PC-3 (cell line): Measurements from ENCODE around the gene PMS2. TPM values are rescaled to one million over a fixed set of nuclear protein-coding genes. Genes with fewer than 3 reads are reported as not detected.

Experiments used
- ATAC-seq: fragments of 200-7000 bp; cut with Tn5 transposase; 2 replicates; pipeline ENCODE4 v1.9.1; 2020; ENCODE audit warnings: mild to moderate bottlenecking, moderate library complexity
- BruUV-seq: library from RNA; stranded (reverse); fragments of 400-500 nt; replicated peaks from 2 replicates; lab custom pipeline; 2021; lab: Mats Ljungman, UMichigan
- CTCF ChIA-PET: fragments of 300-600 bp; sonication (Branson Sonifier 250); formaldehyde crosslinking; loops from one replicate; lab custom pipeline; 2022; ENCODE audit warnings: antibody characterized with exemption; lab: Charles Lee
- POLR2A ChIA-PET: fragments of 300-600 bp; sonication (Branson Sonifier 250); formaldehyde crosslinking; loops from one replicate; lab custom pipeline; 2022; ENCODE audit warnings: antibody characterized with exemption; ENCODE audit not compliant: unreplicated experiment; lab: Charles Lee
- DNase-seq: peaks from one replicate; pipeline ENCODE4 v3.0.0-alpha.2; 2015
- H2AFZ ChIP-seq: fragments of 300-600 bp; sonication (generic); 2 replicates; pipeline ENCODE4 v1.6.0; 2016; ENCODE audit warnings: antibody characterized with exemption, low read length
- H3F3A ChIP-seq: fragments of 300-600 bp; sonication (generic); one replicate; pipeline ENCODE4 v1.6.0; 2017; ENCODE audit warnings: antibody characterized with exemption, low read length, control low read depth, mild to moderate bottlenecking; ENCODE audit not compliant: unreplicated experiment
- H3K27ac ChIP-seq: fragments of 300-600 bp; sonication (generic); 2 replicates; pipeline ENCODE4 v1.5.1; 2016; ENCODE audit warnings: mild to moderate bottlenecking, low read length
- H3K27me3 ChIP-seq: fragments of 300-600 bp; sonication (generic); 2 replicates; pipeline ENCODE4 v1.6.1; 2016; ENCODE audit warnings: low read length, mixed read lengths
- H3K36me3 ChIP-seq: fragments of 300-600 bp; sonication (generic); 2 replicates; pipeline ENCODE4 v1.6.1; 2016; ENCODE audit warnings: low read depth, mixed run types, low read length, mixed read lengths
- H3K4me1 ChIP-seq: fragments of 300-600 bp; sonication (generic); 2 replicates; pipeline ENCODE4 v1.5.1; 2016; ENCODE audit warnings: low read length; ENCODE audit not compliant: insufficient read depth
- H3K4me2 ChIP-seq: fragments of 300-600 bp; sonication (generic); 2 replicates; pipeline ENCODE4 v1.6.0; 2016; ENCODE audit warnings: low read length
- H3K4me3 ChIP-seq: fragments of 300-600 bp; sonication (generic); 2 replicates; pipeline ENCODE4 v1.5.1; 2016; ENCODE audit warnings: mild to moderate bottlenecking, low read length, mixed read lengths
- H3K79me2 ChIP-seq: fragments of 300-600 bp; sonication (generic); 2 replicates; pipeline ENCODE4 v1.6.1; 2017; ENCODE audit warnings: low read length, mixed read lengths
- H3K9ac ChIP-seq: fragments of 300-600 bp; sonication (generic); 2 replicates; pipeline ENCODE4 v1.6.0; 2016; ENCODE audit warnings: mild to moderate bottlenecking, low read length
- H3K9me2 ChIP-seq: fragments of 300-600 bp; sonication (generic); replicated peaks from 2 replicates; pipeline ENCODE4 v1.6.1; 2016; ENCODE audit warnings: mixed run types, low read length, mixed read lengths
- H3K9me3 ChIP-seq: fragments of 300-600 bp; sonication (generic); 2 replicates; pipeline ENCODE4 v1.6.1; 2016; ENCODE audit warnings: low read length, mixed read lengths
- H4K20me1 ChIP-seq: fragments of 300-600 bp; sonication (generic); 2 replicates; pipeline ENCODE4 v1.6.1; 2016; ENCODE audit warnings: low read length, mixed read lengths
- EZH2 ChIP-seq: fragments of 300-600 bp; sonication (generic); IDR thresholded peaks from one replicate; pipeline ENCODE4 v1.6.1; 2017; ENCODE audit warnings: antibody characterized with exemption, mild to moderate bottlenecking, low read length; ENCODE audit not compliant: unreplicated experiment
- EZH2phosphoT487 ChIP-seq: fragments of 300-600 bp; sonication (generic); IDR thresholded peaks from 2 replicates; pipeline ENCODE4 v1.6.1; 2018; ENCODE audit warnings: mild to moderate bottlenecking, antibody characterized with exemption, low read length, borderline replicate concordance
- intact Hi-C: fragments of 100-400 bp; cut with micrococcal nuclease; formaldehyde crosslinking; loops from 2 replicates; pipeline ENCODE4 v1.9.0; 2023
- total RNA-seq: library from RNA; depleted of rRNA; stranded (reverse); fragments of >200 nt; gene quantifications from 2 replicates; pipeline ENCODE4 v1.2.3, GENCODE V29; 2014
- TF ChIP-seq, protein P1 (sequence below): fragments of 300-600 bp; sonication (generic); conservative IDR thresholded peaks from 2 replicates; pipeline ENCODE4 v1.5.1; 2017; ENCODE audit warnings: antibody characterized with exemption, low read depth, mild to moderate bottlenecking, low read length

PMS2 gene
- total RNA-seq, 1 experiment from 2014 or later: 16.2 TPM

DNA sequence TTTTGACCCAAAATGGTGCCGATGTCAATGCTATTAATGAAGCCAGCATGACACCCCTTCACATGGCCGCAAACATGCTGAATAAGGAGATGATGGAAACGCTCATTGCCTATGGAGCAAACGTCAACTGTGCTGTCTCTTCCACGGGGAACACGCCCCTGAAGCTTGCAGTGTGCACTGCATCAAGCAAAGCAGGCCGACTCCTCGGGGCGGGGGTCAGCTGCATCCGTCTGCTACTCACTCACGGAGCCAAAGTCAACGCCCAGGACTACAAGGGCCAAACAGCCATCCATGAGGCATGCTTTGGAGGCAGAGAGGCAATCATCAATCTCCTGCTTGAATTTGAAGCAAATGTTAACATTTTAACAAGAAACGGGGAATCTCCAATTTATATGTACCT lies 26.8 kb upstream of the PMS2 start:
- Histone ChIP-seq H3K9me3 (no peaks in the 10 kb centered on the region), H2AFZ (no peak overlapping the region), H3K79me2 (no peaks in the 10 kb centered on the region), H3K4me3 (no peak overlapping the region), H3K9ac (no peak overlapping the region), H3K36me3 (peaks cover 51% of the 10 kb centered on the region), H3F3A (no peaks in the 10 kb centered on the region), H3K4me1 (no peaks in the 10 kb centered on the region), H3K9me2 (no peaks in the 10 kb centered on the region), H3K4me2 (no peak overlapping the region), H3K27ac (no peak overlapping the region), H4K20me1 (no peaks in the 10 kb centered on the region), H3K27me3 (no peaks in the 10 kb centered on the region)
- intact Hi-C loops: no loop called here
- POLR2A ChIA-PET: no interaction called here
- ATAC-seq: no peak
- no peak for DNase-seq
- CTCF ChIA-PET: no interaction called here
- TF ChIP-seq EZH2: no peak
- TF ChIP-seq, protein P1, sequence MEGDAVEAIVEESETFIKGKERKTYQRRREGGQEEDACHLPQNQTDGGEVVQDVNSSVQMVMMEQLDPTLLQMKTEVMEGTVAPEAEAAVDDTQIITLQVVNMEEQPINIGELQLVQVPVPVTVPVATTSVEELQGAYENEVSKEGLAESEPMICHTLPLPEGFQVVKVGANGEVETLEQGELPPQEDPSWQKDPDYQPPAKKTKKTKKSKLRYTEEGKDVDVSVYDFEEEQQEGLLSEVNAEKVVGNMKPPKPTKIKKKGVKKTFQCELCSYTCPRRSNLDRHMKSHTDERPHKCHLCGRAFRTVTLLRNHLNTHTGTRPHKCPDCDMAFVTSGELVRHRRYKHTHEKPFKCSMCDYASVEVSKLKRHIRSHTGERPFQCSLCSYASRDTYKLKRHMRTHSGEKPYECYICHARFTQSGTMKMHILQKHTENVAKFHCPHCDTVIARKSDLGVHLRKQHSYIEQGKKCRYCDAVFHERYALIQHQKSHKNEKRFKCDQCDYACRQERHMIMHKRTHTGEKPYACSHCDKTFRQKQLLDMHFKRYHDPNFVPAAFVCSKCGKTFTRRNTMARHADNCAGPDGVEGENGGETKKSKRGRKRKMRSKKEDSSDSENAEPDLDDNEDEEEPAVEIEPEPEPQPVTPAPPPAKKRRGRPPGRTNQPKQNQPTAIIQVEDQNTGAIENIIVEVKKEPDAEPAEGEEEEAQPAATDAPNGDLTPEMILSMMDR: no peak
- TF ChIP-seq EZH2phosphoT487: no peak
- no TSS peak for BruUV-seq

DNA sequence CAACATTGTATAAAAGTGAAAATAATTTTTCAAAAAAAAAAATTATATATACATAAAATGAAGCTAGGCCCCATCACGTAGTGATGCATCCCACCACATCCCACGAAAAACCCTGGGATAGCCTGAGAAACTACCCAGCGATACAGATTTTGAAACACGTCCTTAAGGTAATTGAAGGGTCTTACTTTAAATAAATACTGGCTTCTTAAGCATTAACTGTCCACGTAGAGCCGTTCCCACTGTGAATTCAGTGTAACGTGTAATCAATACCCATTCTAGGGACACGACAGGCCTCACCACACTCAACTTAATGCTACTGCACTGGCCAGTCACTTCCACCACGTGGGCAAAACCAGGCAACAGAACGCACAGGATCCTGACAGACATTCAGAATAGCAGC lies 26.3 kb upstream of the PMS2 start:
- Histone ChIP-seq H3K27ac (no peak overlapping the region), H3K4me1 (no peaks in the 10 kb centered on the region), H3K9me2 (no peaks in the 10 kb centered on the region), H3K4me2 (no peak overlapping the region), H3K27me3 (no peaks in the 10 kb centered on the region), H3F3A (no peaks in the 10 kb centered on the region), H2AFZ (no peak overlapping the region), H3K36me3 (peaks cover 48% of the 10 kb centered on the region), H3K4me3 (no peak overlapping the region), H3K9ac (no peak overlapping the region), H4K20me1 (no peaks in the 10 kb centered on the region), H3K79me2 (no peaks in the 10 kb centered on the region), H3K9me3 (no peaks in the 10 kb centered on the region)
- ATAC-seq (no peak), DNase-seq (no peak)
- POLR2A ChIA-PET: no interaction called here
- TF ChIP-seq EZH2 (no peak), EZH2phosphoT487 (no peak)
- TF ChIP-seq, protein P1: no peak
- CTCF ChIA-PET: no interaction called here
- intact Hi-C loops: no loop called here
- BruUV-seq: no TSS peak

DNA sequence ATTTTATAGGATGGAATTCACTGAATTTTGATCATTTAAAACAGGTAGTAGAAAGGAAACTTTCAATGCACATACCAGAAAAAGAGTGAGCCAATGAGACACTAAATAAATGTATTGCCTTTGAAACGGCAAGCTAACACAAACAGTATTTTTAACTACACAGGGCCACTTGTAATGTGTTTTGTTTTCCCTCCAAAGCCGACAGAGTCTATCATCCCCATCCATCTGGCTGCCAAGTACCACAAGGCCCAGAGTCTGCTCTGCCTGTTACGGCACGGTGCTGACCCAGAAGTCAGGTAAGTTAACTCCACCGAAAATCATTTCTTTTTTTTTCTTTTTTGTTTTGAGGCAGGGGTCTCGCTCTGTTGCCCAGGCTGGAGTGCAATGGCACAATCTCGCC lies 23.8 kb upstream of the PMS2 start:
- Histone ChIP-seq H2AFZ (no peak overlapping the region), H4K20me1 (no peaks in the 10 kb centered on the region), H3K4me2 (no peak overlapping the region), H3K9ac (no peak overlapping the region), H3K79me2 (no peaks in the 10 kb centered on the region), H3K9me2 (no peaks in the 10 kb centered on the region), H3K4me1 (no peaks in the 10 kb centered on the region), H3K4me3 (no peak overlapping the region), H3K9me3 (no peaks in the 10 kb centered on the region), H3K27me3 (no peaks in the 10 kb centered on the region), H3K27ac (no peak overlapping the region), H3K36me3 (peaks cover 42% of the 10 kb centered on the region), H3F3A (no peaks in the 10 kb centered on the region)
- BruUV-seq: no TSS peak
- DNase-seq (no peak), ATAC-seq (no peak)
- intact Hi-C loops: no loop called here
- CTCF ChIA-PET: no interaction called here
- POLR2A ChIA-PET: no interaction called here
- TF ChIP-seq EZH2phosphoT487: no peak
- TF ChIP-seq, protein P1: no peak
- TF ChIP-seq EZH2: no peak
